HG03439 (cell line): ENCODE data around the gene OOSP4B.
"Not testable (repeated sequence)": the region's sequence is repeated elsewhere in the genome, so short reads cannot be mapped to it uniquely, and the experiment has no call there.

ENCODE experiments used
- ATAC-seq: cut with Tn5 transposase; IDR thresholded peaks from one replicate; pipeline ENCODE4 v1.9.1; 2021; ENCODE audit warnings: mild to moderate bottlenecking, moderate library complexity; ENCODE audit not compliant: unreplicated experiment

Gene OOSP4B

GRCh38 chr11:60016881-60017280 is at the start of gene OOSP4B:
Gene OOSP4B (plus strand): TSS chr11:60017181.
- ATAC-seq, result no peak

GRCh38 chr11:59967677-59968394 is 49.1 kb upstream of the OOSP4B start:
- no peak for ATAC-seq

- ATAC-seq, result no peak
Measured at GRCh38 chr11:59968395-59968783, 48.6 kb upstream of the OOSP4B start.

GRCh38 chr11:59973097-59973496 is 43.9 kb upstream of the OOSP4B start:
- no peak for ATAC-seq

GRCh38 chr11:59981106-59981770 is 35.7 kb upstream of the OOSP4B start:
- no peak for ATAC-seq

- ATAC-seq, result not testable (repeated sequence)
Measured at GRCh38 chr11:59982037-59982436, 34.9 kb upstream of the OOSP4B start.

GRCh38 chr11:59983212-59983611 is 33.8 kb upstream of the OOSP4B start:
- ATAC-seq, result no peak

- no peak for ATAC-seq
Measured at GRCh38 chr11:59984368-59984767, 32.6 kb upstream of the OOSP4B start.

GRCh38 chr11:59990421-59990820 is 26.6 kb upstream of the OOSP4B start:
- ATAC-seq, result no peak

GRCh38 chr11:59992425-59992824 is 24.6 kb upstream of the OOSP4B start:
- no peak for ATAC-seq

- no peak for ATAC-seq
Measured at GRCh38 chr11:59997800-59998199, 19.2 kb upstream of the OOSP4B start.

GRCh38 chr11:59999691-60000090 is 17.3 kb upstream of the OOSP4B start:
- ATAC-seq, result no peak

- no peak for ATAC-seq
Measured at GRCh38 chr11:60003729-60004128, 13.3 kb upstream of the OOSP4B start.

GRCh38 chr11:60005360-60005759 is 11.6 kb upstream of the OOSP4B start:
- ATAC-seq, result no peak

- ATAC-seq, result no peak
Measured at GRCh38 chr11:60018058-60018457, 1.1 kb downstream of the OOSP4B start.

- ATAC-seq, result not testable (repeated sequence)
Measured at GRCh38 chr11:60020376-60020775, 3.4 kb downstream of the OOSP4B start.

- no peak for ATAC-seq
Measured at GRCh38 chr11:60029015-60029632, 12.1 kb downstream of the OOSP4B start.

- ATAC-seq, result no peak
Measured at GRCh38 chr11:60040109-60040508, 23.1 kb downstream of the OOSP4B start, which contains the start of gene OOSP2. Gene OOSP2 (plus strand): TSS chr11:60040409. CDS start chr11:60040460, 51 bp downstream.

- not testable (repeated sequence) for ATAC-seq
Measured at GRCh38 chr11:60050422-60050821, 33.4 kb downstream of the OOSP4B start.

GRCh38 chr11:60050839-60051238 is 33.9 kb downstream of the OOSP4B start:
- ATAC-seq, result not testable (repeated sequence)

GRCh38 chr11:60056349-60056969 is 39.5 kb downstream of the OOSP4B start, which contains the start of gene MS4A3:
Gene MS4A3 (plus strand): TSS chr11:60056665. CDS start chr11:60061161, 4,496 bp downstream.
- ATAC-seq, result no peak
